SH-SY5Y (cell line): Measurements from ENCODE around the gene LTBP1.

Source experiments
- GATA2 ChIP-seq: IDR thresholded peaks from 2 replicates; pipeline ENCODE4 v1.6.1; 2011; ENCODE audit warnings: mild to moderate bottlenecking, low read depth, low read length
- GATA3 ChIP-seq: IDR thresholded peaks from 2 replicates; pipeline ENCODE4 v1.6.1; 2011; ENCODE audit warnings: low read depth, mild to moderate bottlenecking, low read length, moderate library complexity

DNA sequence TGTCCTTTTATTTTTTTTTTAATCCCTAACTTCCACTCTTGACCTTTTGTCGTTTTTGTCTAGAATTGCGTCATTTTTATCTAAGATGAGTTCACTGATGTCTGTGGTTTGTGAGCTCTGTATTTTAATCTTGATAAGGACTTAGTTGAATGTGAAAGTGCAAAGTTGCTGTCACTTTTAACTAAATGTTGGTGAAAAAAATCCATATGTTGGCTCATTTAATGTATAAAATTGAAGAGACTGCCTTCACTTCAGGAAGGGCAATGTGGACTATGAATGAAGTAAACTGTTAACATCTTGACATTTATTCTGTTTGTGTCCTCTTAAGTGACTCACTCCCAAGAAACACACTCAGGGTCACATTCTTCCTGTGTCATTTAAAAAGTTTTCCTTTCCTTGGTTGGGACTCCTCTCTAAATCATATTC is 273.1 kb downstream of the LTBP1 start:
- TF ChIP-seq GATA2 (no peak), GATA3 (no peak)
